Measurements from ENCODE around the gene SPINT2. TPM values are rescaled to one million over a fixed set of nuclear protein-coding genes. Genes with fewer than 3 reads are reported as not detected.

The SPINT2 gene
- total and polyA plus RNA-seq, 7 donors = 14.3 to 616 (median 20.7) TPM

DNA sequence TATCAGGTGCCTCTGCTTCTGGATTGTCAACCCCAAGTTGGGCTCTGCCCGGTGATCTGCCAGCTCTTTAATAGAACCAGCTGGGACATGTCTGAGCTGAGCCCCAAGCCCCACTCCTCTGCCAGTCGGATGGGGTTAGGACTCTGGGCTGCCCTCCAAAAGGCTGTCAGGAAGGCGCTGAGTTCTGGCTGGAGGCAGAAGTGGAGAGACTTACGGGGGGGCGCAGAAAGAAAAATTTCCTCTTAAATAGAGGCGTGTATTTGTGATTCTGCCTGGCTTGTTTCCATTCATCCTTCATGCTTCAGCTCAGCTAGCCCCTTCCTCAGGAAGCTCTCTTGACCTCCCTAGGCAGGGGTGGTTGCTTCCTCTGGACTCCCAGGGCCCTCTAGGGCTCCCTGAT, 54.3 kb downstream of the SPINT2 start:
- peak overlapping the region in 3 of 4 donors; percentile 63 to 96 (median 64) for H3K4me3 ChIP-seq
- H3K27ac ChIP-seq = peak overlapping the region; percentile 38 to 98 (median 91)
- TF ChIP-seq POLR2AphosphoS5 (IDR thresholded peaks at IDR 0.05) (peak in 2 of 4 donors; percentile 44 to 54), POLR2A (IDR thresholded peaks at IDR 0.05) (no peak)
- intact Hi-C loops (cut with DNase I) = no loop called here
- H3K36me3 ChIP-seq = no peaks in the 10 kb centered on the region
- DNase-seq = peak; percentile 86
- H3K4me1 ChIP-seq = peaks cover 0 to 69% (median 62%) of the 10 kb centered on the region in 4 donors
- no peaks in the 10 kb centered on the region for H3K27me3 ChIP-seq
- no peaks in the 10 kb centered on the region for H3K9me3 ChIP-seq
- 53 to 67% methylated on average over 6 of the region's 6 CpGs for WGBS, 2 donors

DNA sequence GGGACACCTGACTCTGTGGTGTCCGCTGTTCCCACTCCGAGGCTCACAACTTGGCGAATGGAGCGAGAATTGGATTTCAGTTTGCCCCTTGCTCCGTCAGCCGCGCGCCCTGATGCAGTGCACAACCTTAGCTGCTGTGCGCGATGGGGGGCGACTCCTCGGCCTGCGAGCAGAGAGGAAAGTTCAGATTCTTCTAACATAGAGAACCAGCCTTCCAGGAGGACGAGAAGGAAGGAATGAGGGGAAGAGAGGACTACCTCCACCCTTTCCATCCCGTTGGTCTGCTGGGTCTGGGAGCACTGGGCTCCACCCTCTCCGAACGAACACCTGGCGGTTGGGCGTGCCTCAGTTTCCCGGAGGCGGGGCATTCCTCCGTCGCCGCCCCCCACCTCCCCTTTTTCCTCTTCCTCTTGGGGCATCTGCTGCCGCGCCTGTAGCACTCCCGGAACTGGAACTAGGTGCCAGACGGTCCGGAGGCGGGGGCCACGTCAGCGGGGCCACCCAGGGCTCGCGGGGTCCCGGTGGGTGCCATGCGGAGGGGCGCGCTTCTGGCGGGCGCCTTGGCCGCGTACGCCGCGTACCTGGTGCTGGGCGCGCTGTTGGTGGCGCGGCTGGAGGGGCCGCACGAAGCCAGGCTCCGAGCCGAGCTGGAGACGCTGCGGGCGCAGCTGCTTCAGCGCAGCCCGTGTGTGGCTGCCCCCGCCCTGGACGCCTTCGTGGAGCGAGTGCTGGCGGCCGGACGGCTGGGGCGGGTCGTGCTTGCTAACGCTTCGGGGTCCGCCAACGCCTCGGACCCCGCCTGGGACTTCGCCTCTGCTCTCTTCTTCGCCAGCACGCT, 55.3 kb downstream of the SPINT2 start, which contains the start of gene KCNK6:
TSS of gene KCNK6 (plus strand) at position 425 of the 838 bp plus-strand sequence. CDS start at position 531, 106 bp downstream.
- H3K27ac ChIP-seq = peak within 1 kb of the TSS; percentile 78 to 98 (median 91)
- peaks cover 0 to 5% (median 0%) of the 10 kb centered on the region in 4 donors for H3K36me3 ChIP-seq
- no peak for DNase-seq
- TF ChIP-seq POLR2A (IDR thresholded peaks at IDR 0.05) (peak; percentile 26 to 29), POLR2AphosphoS5 (IDR thresholded peaks at IDR 0.05) (peak; percentile 44 to 68 (median 66)), EP300 (IDR thresholded peaks at IDR 0.05) (no peak)
- no peaks in the 10 kb centered on the region for H3K27me3 ChIP-seq
- intact Hi-C loops (cut with DNase I) = no loop called here
- WGBS, 2 donors = 2 to 4% methylated on average over 76 of the region's 76 CpGs
- peaks cover 0 to 72% (median 65%) of the 10 kb centered on the region in 4 donors for H3K4me1 ChIP-seq
- peak within 1 kb of the TSS; percentile 55 to 96 (median 64) for H3K4me3 ChIP-seq
- no peaks in the 10 kb centered on the region for H3K9me3 ChIP-seq

DNA sequence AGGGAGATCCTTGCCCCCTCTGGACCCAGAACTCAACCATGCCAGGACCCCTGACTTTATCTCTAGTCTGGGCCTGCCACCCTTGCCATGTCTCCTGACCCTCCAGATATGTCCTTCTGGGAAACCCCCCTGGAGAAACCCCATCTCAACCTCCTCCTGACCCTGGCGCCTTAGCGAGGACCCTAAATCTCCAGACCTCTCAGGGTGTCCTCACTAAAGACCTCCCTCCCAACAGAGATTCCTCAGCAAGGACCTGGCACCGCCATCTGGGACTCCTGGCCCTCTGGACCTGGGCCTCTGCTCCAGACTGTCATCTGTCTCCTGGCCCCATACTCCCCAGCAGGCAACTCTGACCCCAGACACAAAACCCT, 56.6 kb downstream of the SPINT2 start:
- TF ChIP-seq, protein P1, sequence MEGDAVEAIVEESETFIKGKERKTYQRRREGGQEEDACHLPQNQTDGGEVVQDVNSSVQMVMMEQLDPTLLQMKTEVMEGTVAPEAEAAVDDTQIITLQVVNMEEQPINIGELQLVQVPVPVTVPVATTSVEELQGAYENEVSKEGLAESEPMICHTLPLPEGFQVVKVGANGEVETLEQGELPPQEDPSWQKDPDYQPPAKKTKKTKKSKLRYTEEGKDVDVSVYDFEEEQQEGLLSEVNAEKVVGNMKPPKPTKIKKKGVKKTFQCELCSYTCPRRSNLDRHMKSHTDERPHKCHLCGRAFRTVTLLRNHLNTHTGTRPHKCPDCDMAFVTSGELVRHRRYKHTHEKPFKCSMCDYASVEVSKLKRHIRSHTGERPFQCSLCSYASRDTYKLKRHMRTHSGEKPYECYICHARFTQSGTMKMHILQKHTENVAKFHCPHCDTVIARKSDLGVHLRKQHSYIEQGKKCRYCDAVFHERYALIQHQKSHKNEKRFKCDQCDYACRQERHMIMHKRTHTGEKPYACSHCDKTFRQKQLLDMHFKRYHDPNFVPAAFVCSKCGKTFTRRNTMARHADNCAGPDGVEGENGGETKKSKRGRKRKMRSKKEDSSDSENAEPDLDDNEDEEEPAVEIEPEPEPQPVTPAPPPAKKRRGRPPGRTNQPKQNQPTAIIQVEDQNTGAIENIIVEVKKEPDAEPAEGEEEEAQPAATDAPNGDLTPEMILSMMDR (IDR thresholded peaks at IDR 0.05) = no peak
- TF ChIP-seq POLR2A (IDR thresholded peaks at IDR 0.05) (no peak), POLR2AphosphoS5 (IDR thresholded peaks at IDR 0.05) (no peak), EP300 (IDR thresholded peaks at IDR 0.05) (no peak)
- Histone ChIP-seq H3K27ac (peak overlapping the region; percentile 78 to 98 (median 91)), H3K4me3 (peak overlapping the region; percentile 55 to 96 (median 64)), H3K36me3 (peaks cover 0 to 18% (median 4%) of the 10 kb centered on the region in 4 donors), H3K4me1 (peaks cover 0 to 62% (median 56%) of the 10 kb centered on the region in 4 donors), H3K9me3 (no peaks in the 10 kb centered on the region), H3K27me3 (no peaks in the 10 kb centered on the region)
- 93 to 97% methylated on average over 3 of the region's 3 CpGs for WGBS, 2 donors
- intact Hi-C loops (cut with DNase I) = loop anchor here (1.0 kb wide), 1 partner anchor 70 kb away; no protein-coding TSS in a partner anchor
- no peak for DNase-seq

DNA sequence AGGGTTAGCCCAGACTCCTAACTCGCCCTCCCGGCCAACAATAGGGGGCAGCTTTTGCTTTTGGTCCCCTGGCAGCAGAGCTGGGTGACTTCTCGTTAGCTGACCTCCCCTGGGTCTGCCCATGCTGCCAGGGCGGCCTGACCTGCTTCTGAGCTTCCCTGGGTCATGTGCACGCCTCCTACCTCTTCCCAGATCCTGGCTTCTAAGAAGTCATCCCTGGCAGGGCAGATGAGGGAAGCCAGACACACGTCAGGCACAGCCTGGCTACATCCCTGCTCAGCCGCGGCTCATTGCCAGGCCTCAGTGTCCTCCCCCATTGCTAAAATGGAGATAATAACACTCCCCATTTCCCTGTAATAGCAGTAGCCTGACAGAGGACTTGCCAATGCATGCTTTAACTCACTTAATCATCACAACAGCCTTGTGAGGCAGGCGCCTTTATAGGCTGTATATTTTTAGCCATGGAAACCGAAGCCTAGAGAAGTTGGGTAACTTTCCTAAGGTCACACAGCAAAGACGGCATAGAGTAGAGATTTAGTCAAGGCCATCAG, 57.3 kb downstream of the SPINT2 start:
- Histone ChIP-seq H3K9me3 (no peaks in the 10 kb centered on the region), H3K36me3 (peaks cover 6 to 26% (median 10%) of the 10 kb centered on the region in 4 donors), H3K4me3 (peak overlapping the region in 3 of 4 donors; percentile 63 to 96 (median 64)), H3K27me3 (no peaks in the 10 kb centered on the region), H3K4me1 (peaks cover 0 to 54% (median 50%) of the 10 kb centered on the region in 4 donors), H3K27ac (peak overlapping the region; percentile 78 to 98 (median 91))
- peak; percentile 75 to 84 (median 81) for TF ChIP-seq EP300 (IDR thresholded peaks at IDR 0.05)
- peak; percentile 95 to 98 (median 96) for TF ChIP-seq POLR2AphosphoS5 (IDR thresholded peaks at IDR 0.05)
- peak; percentile 71 to 74 for TF ChIP-seq POLR2A (IDR thresholded peaks at IDR 0.05)
- TF ChIP-seq, protein P1 (IDR thresholded peaks at IDR 0.05) = no peak
- DNase-seq = peak; percentile 98
- intact Hi-C loops (cut with DNase I) = loop anchor here (1.0 kb wide), 1 partner anchor 70 kb away; no protein-coding TSS in a partner anchor
- 78 to 82% methylated on average over 11 of the region's 11 CpGs for WGBS, 2 donors

GRCh38 chr19:38323291-38323690, 58.9 kb downstream of the SPINT2 start:
- H3K27me3 ChIP-seq = no peaks in the 10 kb centered on the region
- H3K27ac ChIP-seq = peak overlapping the region in 3 of 4 donors; percentile 90 to 98 (median 92)
- peaks cover 17 to 41% (median 23%) of the 10 kb centered on the region in 4 donors for H3K36me3 ChIP-seq
- TF ChIP-seq POLR2A (IDR thresholded peaks at IDR 0.05) (no peak), EP300 (IDR thresholded peaks at IDR 0.05) (no peak), POLR2AphosphoS5 (IDR thresholded peaks at IDR 0.05) (no peak)
- TF ChIP-seq, protein P1 (IDR thresholded peaks at IDR 0.05) = no peak
- H3K4me3 ChIP-seq = no peak overlapping the region
- H3K4me1 ChIP-seq = peaks cover 0 to 52% (median 45%) of the 10 kb centered on the region in 4 donors
- DNase-seq = no peak
- H3K9me3 ChIP-seq = no peaks in the 10 kb centered on the region
- intact Hi-C loops (cut with DNase I) = no loop called here
- WGBS, 2 donors = 74 to 79% methylated on average over 7 of the region's 7 CpGs

All from sigmoid colon (tissue), 7 donors.